Mucosa of rectum (tissue), 2 donors: ENCODE measurements around the gene UFD1.

Experiments used
- H3K27ac ChIP-seq, 2 donors: one replicate each; pipeline ENCODE4 v1.7.0; 2013; ENCODE audit warnings: inconsistent platforms in 2 of 2, low read depth in 2 of 2, low read length in 2 of 2
- H3K27me3 ChIP-seq, 2 donors: one replicate each; pipeline ENCODE4 v1.7.0; 2013; ENCODE audit warnings: low read length in 2 of 2; ENCODE audit not compliant: control insufficient read depth in 2 of 2, insufficient read depth in 2 of 2
- H3K36me3 ChIP-seq, 2 donors: one replicate each; pipeline ENCODE4 v1.7.0; 2013; ENCODE audit warnings: low read length in 2 of 2; ENCODE audit not compliant: control insufficient read depth in 2 of 2, insufficient read depth in 2 of 2
- H3K4me1 ChIP-seq, 2 donors: one replicate each; pipeline ENCODE4 v1.7.0; 2013; ENCODE audit warnings: low read length in 2 of 2, mild to moderate bottlenecking in 1 of 2; ENCODE audit not compliant: control insufficient read depth in 2 of 2, insufficient read depth in 2 of 2
- H3K4me3 ChIP-seq, 2 donors: one replicate each; pipeline ENCODE4 v1.7.0; 2013; ENCODE audit warnings: low read length in 2 of 2
- H3K9ac ChIP-seq, 2 donors: one replicate each; pipeline ENCODE4 v1.7.0; 2013; ENCODE audit warnings: low read length in 2 of 2, low read depth in 1 of 2, mild to moderate bottlenecking in 1 of 2
- H3K9me3 ChIP-seq, 2 donors: one replicate each; pipeline ENCODE4 v1.7.0; 2013; ENCODE audit warnings: low read length in 2 of 2; ENCODE audit not compliant: control insufficient read depth in 2 of 2
- donor health status: healthy.
- donor health status: Normal muscosa, but diverticular disease.

Gene UFD1

GRCh38 chr22:19505735-19506126 lies 26.7 kb upstream of the UFD1 start:
- H3K36me3 ChIP-seq: no peaks in the 10 kb centered on the region
- no peaks in the 10 kb centered on the region for H3K4me1 ChIP-seq
- no peak overlapping the region for H3K4me3 ChIP-seq

DNA sequence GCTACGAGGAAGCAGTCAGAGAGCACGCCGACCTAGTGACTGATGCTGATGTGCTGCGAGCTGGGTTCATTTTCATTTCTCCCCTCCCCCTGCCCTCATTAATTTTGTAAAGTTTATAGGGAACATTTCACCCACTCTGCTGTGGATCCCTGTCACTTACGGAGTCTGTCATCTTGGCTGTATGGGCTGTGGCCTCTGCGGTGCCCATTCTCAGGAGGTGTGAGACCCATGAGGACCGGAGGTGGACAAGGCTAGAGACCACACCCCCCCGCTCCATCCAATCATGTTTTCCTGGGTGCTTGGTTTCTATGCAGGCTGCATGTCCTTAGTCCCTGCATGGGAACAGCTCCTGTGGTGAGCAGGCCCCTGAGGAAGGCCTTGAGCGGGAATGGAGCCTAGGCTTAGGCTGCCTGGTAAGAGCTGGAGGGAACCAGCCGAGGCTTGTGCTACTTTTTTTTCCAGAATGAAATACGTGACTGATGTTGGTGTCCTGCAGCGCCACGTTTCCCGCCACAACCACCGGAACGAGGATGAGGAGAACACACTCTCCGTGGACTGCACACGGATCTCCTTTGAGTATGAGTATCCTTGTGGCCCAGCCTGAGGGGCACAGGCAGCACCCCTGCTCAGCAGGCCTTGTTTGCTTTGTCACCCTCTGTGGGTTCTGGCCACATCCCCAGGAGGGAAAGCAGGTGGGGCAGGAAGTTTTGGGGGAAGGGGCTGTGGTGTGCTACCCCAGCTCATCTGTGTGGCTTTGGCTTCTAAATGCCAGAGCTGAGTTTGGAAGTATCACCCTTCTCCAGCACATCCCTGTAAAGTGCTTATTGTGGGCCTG lies 26.1 kb upstream of the UFD1 start:
- Histone ChIP-seq H3K9me3 (no peaks in the 10 kb centered on the region), H3K4me3 (no peak overlapping the region), H3K27me3 (no peaks in the 10 kb centered on the region), H3K9ac (no peak overlapping the region), H3K36me3 (no peaks in the 10 kb centered on the region), H3K4me1 (no peaks in the 10 kb centered on the region), H3K27ac (no peak overlapping the region)

More at GRCh38 chr22:19505735-19506126, 26.7 kb upstream of the UFD1 start:
- H3K9ac ChIP-seq: no peak overlapping the region
- no peaks in the 10 kb centered on the region for H3K27me3 ChIP-seq
- H3K9me3 ChIP-seq: no peaks in the 10 kb centered on the region
- H3K27ac ChIP-seq: no peak overlapping the region

GRCh38 chr22:19503869-19504268 lies 24.9 kb upstream of the UFD1 start:
- H3K27me3 ChIP-seq: no peaks in the 10 kb centered on the region
- no peak overlapping the region for H3K9ac ChIP-seq
- H3K9me3 ChIP-seq: no peaks in the 10 kb centered on the region
- H3K4me3 ChIP-seq: no peak overlapping the region
- no peak overlapping the region for H3K27ac ChIP-seq
- no peaks in the 10 kb centered on the region for H3K4me1 ChIP-seq
- no peaks in the 10 kb centered on the region for H3K36me3 ChIP-seq

GRCh38 chr22:19503367-19503766 lies 24.4 kb upstream of the UFD1 start:
- H3K9ac ChIP-seq: no peak overlapping the region
- no peaks in the 10 kb centered on the region for H3K9me3 ChIP-seq
- no peaks in the 10 kb centered on the region for H3K27me3 ChIP-seq
- H3K27ac ChIP-seq: no peak overlapping the region
- no peak overlapping the region for H3K4me3 ChIP-seq
- H3K4me1 ChIP-seq: no peaks in the 10 kb centered on the region
- no peaks in the 10 kb centered on the region for H3K36me3 ChIP-seq

GRCh38 chr22:19501897-19502447 lies 23.0 kb upstream of the UFD1 start:
- no peak overlapping the region for H3K9ac ChIP-seq
- no peaks in the 10 kb centered on the region for H3K4me1 ChIP-seq
- H3K36me3 ChIP-seq: no peaks in the 10 kb centered on the region
- no peaks in the 10 kb centered on the region for H3K27me3 ChIP-seq
- no peaks in the 10 kb centered on the region for H3K9me3 ChIP-seq
- no peak overlapping the region for H3K4me3 ChIP-seq
- H3K27ac ChIP-seq: no peak overlapping the region

GRCh38 chr22:19499880-19500242 lies 20.9 kb upstream of the UFD1 start:
- H3K27ac ChIP-seq: no peak overlapping the region
- H3K36me3 ChIP-seq: no peaks in the 10 kb centered on the region
- no peak overlapping the region for H3K4me3 ChIP-seq

DNA sequence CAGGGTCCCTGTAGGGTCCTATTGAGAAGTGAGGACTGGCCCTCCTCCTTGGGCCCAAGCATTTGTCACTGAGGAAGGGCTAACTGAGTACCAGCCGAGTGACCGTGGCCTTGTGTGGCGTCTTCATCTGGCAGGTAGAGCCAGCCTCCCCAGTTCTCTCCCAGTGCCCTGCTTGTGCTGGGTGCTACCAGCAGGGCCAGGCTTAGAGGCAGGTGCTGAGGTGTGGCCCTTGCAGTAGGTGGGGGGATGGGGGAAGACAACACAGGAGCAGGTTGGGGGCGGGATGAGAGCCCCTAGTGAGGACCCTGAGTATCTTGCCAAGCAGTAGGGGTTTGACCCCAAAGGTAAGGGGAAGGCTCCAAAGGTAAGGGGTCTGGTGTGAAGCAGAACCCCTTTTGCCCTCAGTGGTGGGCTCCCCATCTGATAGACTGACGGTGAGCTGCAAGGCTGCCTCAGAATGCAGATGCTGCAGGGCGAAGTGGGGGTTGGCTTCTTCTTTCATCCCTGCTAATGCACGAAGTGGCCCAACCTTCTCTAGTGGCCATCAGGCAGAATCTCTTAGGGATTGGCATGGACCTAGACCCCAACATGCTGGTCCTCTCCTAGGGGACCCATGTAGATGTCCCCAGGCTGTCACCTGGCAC lies 20.4 kb upstream of the UFD1 start:
- Histone ChIP-seq H3K4me1 (no peaks in the 10 kb centered on the region), H3K27ac (no peak overlapping the region), H3K4me3 (no peak overlapping the region)

More at GRCh38 chr22:19499880-19500242, 20.9 kb upstream of the UFD1 start:
- H3K4me1 ChIP-seq: no peaks in the 10 kb centered on the region
- H3K9ac ChIP-seq: no peak overlapping the region
- H3K27me3 ChIP-seq: no peaks in the 10 kb centered on the region
- H3K9me3 ChIP-seq: no peaks in the 10 kb centered on the region

GRCh38 chr22:19498866-19499190 lies 19.8 kb upstream of the UFD1 start:
- Histone ChIP-seq H3K4me1 (no peaks in the 10 kb centered on the region), H3K9me3 (no peaks in the 10 kb centered on the region), H3K27me3 (no peaks in the 10 kb centered on the region), H3K36me3 (no peaks in the 10 kb centered on the region), H3K27ac (no peak overlapping the region), H3K9ac (no peak overlapping the region), H3K4me3 (no peak overlapping the region)

More for the DNA sequence above, 20.4 kb upstream of the UFD1 start:
- no peaks in the 10 kb centered on the region for H3K9me3 ChIP-seq
- no peaks in the 10 kb centered on the region for H3K36me3 ChIP-seq
- H3K27me3 ChIP-seq: no peaks in the 10 kb centered on the region
- no peak overlapping the region for H3K9ac ChIP-seq

- H3K9ac ChIP-seq: no peak overlapping the region
- H3K9me3 ChIP-seq: no peaks in the 10 kb centered on the region
- no peaks in the 10 kb centered on the region for H3K36me3 ChIP-seq
- no peaks in the 10 kb centered on the region for H3K27me3 ChIP-seq
- H3K4me3 ChIP-seq: no peak overlapping the region
- no peak overlapping the region for H3K27ac ChIP-seq
- no peaks in the 10 kb centered on the region for H3K4me1 ChIP-seq
Observed at GRCh38 chr22:19498154-19498865, 19.3 kb upstream of the UFD1 start.

- Histone ChIP-seq H3K27ac (no peak overlapping the region), H3K9ac (no peak overlapping the region), H3K9me3 (no peaks in the 10 kb centered on the region), H3K27me3 (no peaks in the 10 kb centered on the region), H3K4me3 (no peak overlapping the region), H3K36me3 (no peaks in the 10 kb centered on the region), H3K4me1 (no peaks in the 10 kb centered on the region)
Observed at GRCh38 chr22:19497245-19497644, 18.3 kb upstream of the UFD1 start.
